Activated T-helper 17 cell treated with anti-CD3 and anti-CD28 coated beads, Interleukin-2, amount 50 U/mL, for 72 hours (primary cell): ENCODE data around the gene XIST. TPM values are rescaled to one million over a fixed set of nuclear protein-coding genes. Genes with fewer than 3 reads are reported as not detected.
"Not testable (repeated sequence)": the region's sequence is repeated elsewhere in the genome, so short reads cannot be mapped to it uniquely, and the experiment has no call there.

Experiments
- ATAC-seq: fragments of 150-1000 bp; cut with Tn5 transposase; replicated peaks from 2 replicates; pipeline ENCODE4 v1.10.0; 2021; ENCODE audit warnings: mild to moderate bottlenecking, moderate library complexity
- H3K27ac Mint-ChIP-seq: one replicate; pipeline ENCODE4 v1.8.0; 2022; ENCODE audit warnings: mixed read lengths
- H3K27me3 Mint-ChIP-seq: one replicate; pipeline ENCODE4 v1.8.0; 2022; ENCODE audit warnings: mixed read lengths
- H3K36me3 Mint-ChIP-seq: one replicate; pipeline ENCODE4 v1.8.0; 2022; ENCODE audit warnings: low read depth, mild to moderate bottlenecking, mixed read lengths
- H3K4me1 Mint-ChIP-seq: one replicate; pipeline ENCODE4 v1.8.0; 2022; ENCODE audit warnings: mixed read lengths
- H3K4me3 Mint-ChIP-seq: one replicate; pipeline ENCODE4 v1.8.0; 2022; ENCODE audit warnings: mild to moderate bottlenecking, mixed read lengths
- H3K9me3 Mint-ChIP-seq: one replicate; pipeline ENCODE4 v1.8.0; 2022; ENCODE audit warnings: mixed read lengths
- total RNA-seq, 2 donors: library from RNA; stranded (reverse); gene quantifications; one replicate each; pipeline ENCODE4 v1.2.3, GENCODE V29; 2022

XIST gene
- total RNA-seq, 2 donors from 2014 or later, result 0.11 TPM; not detected in 1

DNA sequence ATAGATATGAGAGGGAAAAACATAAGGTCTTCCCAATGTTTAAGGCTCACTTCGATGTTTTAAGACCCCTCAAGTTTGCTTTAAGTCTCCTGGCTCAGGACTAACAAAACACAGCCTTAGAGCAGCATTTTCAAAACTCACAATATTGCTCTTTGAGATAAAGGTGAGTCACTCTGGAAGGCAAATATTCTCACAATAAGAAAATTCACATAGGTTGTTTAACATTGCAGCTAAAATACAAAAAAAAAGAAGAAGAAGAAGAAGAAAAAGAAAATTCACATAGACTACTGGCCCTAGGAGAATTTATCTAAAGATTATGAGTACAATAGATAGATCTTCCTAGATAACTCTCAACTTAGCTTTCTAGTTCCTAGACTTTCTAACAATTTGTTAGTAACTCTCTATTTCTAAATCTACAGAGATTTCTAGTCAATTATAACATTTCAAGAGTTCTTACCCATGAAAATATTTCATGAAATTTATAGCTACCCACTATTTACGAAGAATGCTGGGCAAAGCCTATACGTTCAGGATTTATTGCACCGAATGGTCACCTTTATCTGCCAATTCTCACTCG, 22.5 kb downstream of the XIST start:
- no peak overlapping the region for H3K4me3 Mint-ChIP-seq
- ATAC-seq, result no peak
- no peaks in the 10 kb centered on the region for H3K36me3 Mint-ChIP-seq
- H3K27ac Mint-ChIP-seq, result no peak overlapping the region
- peaks cover 11% of the 10 kb centered on the region for H3K27me3 Mint-ChIP-seq
- H3K4me1 Mint-ChIP-seq, result no peaks in the 10 kb centered on the region
- no peaks in the 10 kb centered on the region for H3K9me3 Mint-ChIP-seq

DNA sequence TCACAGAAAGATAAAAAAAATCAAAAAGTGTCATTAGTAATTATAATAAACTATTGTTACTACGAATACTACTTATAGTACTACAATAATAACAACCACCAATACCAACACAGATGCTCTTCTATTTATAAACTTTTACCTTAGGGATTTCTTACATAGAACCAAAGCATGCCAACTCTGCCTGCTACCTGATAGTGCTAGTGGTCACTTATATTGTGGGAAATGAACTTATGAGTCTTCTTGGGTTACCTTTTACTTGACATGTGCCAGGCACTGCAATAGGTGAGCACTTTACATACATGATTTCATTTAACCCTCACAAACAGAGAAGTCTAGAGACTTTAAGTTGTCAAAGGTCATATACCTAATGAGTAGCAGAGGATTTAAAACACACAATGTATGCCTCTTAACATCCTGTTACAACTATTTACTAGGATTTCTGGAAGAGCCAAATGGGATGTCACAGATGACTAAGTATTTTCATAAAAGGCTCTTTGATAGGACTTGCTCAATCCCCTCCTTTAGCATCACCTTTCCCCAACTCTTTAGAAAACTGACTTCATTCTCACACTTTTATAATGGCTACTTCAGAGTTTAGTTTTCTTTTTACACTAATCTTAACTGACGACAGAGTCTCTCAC, 24.3 kb downstream of the XIST start:
- H3K36me3 Mint-ChIP-seq, result no peaks in the 10 kb centered on the region

DNA sequence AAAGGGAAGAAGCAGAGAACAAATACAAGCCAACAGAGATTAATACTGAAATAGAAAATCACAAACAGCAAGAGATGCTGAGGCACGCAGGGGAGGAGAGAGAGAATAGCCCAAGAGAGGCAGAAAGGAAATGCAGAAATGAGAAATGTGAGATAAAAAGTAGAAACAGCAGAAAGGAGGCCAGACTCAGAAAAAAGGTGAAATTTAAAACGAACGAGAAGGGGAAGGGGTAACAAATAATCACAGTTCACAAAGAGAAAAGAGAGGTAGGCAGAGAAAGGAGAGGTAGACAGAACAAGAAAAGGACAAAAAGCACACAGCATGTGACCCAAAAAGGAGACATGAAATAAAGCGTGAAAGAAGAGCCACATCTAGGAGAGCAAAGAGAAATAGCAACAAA, 25.1 kb downstream of the XIST start:
- H3K9me3 Mint-ChIP-seq, result no peaks in the 10 kb centered on the region
- no peak for ATAC-seq
- no peak overlapping the region for H3K27ac Mint-ChIP-seq
- no peak overlapping the region for H3K4me3 Mint-ChIP-seq
- no peaks in the 10 kb centered on the region for H3K36me3 Mint-ChIP-seq
- peaks cover 10% of the 10 kb centered on the region for H3K27me3 Mint-ChIP-seq
- no peaks in the 10 kb centered on the region for H3K4me1 Mint-ChIP-seq

More for the DNA sequence above, 24.3 kb downstream of the XIST start:
- H3K9me3 Mint-ChIP-seq, result no peaks in the 10 kb centered on the region
- H3K4me1 Mint-ChIP-seq, result no peaks in the 10 kb centered on the region
- no peak overlapping the region for H3K27ac Mint-ChIP-seq
- peaks cover 10% of the 10 kb centered on the region for H3K27me3 Mint-ChIP-seq
- ATAC-seq, result no peak
- no peak overlapping the region for H3K4me3 Mint-ChIP-seq

DNA sequence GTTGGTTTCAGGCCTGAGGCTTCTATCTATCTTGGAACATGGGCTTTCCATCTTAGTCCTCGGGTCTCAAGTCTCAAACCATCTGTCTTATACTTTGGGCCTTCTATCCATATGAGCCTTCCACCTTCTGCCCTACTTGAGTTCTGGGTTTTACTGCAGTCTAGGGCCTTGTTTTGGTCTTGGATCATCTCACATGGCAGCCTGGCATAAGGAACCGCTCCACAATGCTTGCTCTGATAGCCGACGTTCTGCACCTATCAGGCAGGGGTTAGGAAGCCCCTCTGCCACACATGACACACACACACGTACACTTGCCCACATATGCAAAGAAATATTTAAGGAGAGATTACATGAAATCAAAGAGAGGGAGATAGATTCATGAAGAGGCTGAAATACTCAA, 25.5 kb downstream of the XIST start:
- Mint-ChIP-seq H3K4me3 (no peak overlapping the region), H3K4me1 (no peaks in the 10 kb centered on the region), H3K9me3 (no peaks in the 10 kb centered on the region), H3K27ac (no peak overlapping the region), H3K36me3 (no peaks in the 10 kb centered on the region), H3K27me3 (peaks cover 10% of the 10 kb centered on the region)
- no peak for ATAC-seq

DNA sequence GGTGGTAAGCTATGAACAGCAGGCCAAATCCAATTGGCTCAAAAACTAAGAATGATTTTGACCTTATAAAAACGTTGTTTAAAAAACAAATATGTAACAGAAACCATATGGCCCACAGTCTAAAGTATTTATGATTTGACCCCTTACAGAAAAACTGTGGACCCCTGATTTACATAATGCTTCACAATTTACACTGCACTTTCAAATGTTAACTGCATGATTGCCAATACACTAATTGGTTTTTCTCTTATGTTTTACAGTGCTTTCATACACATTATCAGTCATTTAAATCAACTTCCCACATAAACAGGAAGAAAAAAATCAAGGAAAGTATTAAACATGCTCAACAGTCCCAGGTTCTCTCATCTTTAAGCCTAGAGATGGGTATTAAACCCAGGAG, 26.9 kb downstream of the XIST start:
- Mint-ChIP-seq H3K27ac (no peak overlapping the region), H3K4me1 (no peaks in the 10 kb centered on the region), H3K4me3 (no peak overlapping the region), H3K27me3 (peaks cover 3% of the 10 kb centered on the region), H3K36me3 (no peaks in the 10 kb centered on the region), H3K9me3 (no peaks in the 10 kb centered on the region)
- ATAC-seq, result no peak

DNA sequence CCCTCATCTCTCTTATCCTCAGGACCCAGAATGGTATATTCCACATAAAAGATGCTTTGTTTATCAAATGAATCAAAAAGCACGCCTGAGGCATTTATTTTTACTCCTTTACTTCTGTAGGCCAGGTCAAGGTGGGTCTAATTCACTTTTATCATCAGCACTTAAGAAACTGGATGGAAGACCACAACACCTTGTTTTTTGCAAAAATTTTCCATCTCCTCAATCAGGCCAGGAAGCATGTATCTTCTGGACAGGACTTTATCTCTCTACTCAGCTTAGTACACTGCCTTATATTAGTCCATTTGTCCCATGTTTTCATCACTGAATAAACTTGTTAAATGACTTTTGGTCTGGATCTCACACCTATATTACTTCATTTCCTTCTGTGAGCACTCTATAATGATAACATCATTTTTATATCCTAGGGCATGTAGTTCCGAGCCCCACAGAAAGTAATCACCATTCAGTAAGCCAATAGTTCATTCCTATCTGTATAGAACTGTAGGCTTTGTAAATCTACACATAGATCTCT, 29.0 kb downstream of the XIST start:
- H3K27ac Mint-ChIP-seq, result no peak overlapping the region
- peaks cover 6% of the 10 kb centered on the region for H3K27me3 Mint-ChIP-seq
- no peak for ATAC-seq
- H3K36me3 Mint-ChIP-seq, result no peaks in the 10 kb centered on the region
- H3K4me1 Mint-ChIP-seq, result no peaks in the 10 kb centered on the region
- no peaks in the 10 kb centered on the region for H3K9me3 Mint-ChIP-seq
- no peak overlapping the region for H3K4me3 Mint-ChIP-seq

DNA sequence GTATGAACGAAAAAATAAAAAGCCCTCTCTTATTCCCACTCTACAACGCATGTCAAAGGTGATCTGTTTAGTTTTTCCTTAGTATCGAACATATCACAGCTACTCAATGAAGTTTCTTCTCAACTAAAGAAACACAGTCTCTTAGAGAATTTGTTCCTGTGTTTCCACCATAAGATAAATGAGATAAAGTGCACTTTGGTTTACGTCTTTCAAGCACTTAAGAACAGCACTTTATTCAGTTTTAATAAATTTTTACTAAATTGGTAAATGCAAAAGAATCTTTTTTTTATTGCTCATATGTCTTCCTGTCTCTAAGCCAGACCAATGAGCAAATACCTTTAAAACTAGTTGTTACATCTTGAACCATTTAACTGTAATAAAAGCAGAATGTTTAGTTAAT, 29.7 kb downstream of the XIST start:
- H3K4me1 Mint-ChIP-seq, result no peaks in the 10 kb centered on the region
- no peaks in the 10 kb centered on the region for H3K9me3 Mint-ChIP-seq
- H3K4me3 Mint-ChIP-seq, result no peak overlapping the region
- no peaks in the 10 kb centered on the region for H3K36me3 Mint-ChIP-seq
- H3K27me3 Mint-ChIP-seq, result peaks cover 6% of the 10 kb centered on the region
- H3K27ac Mint-ChIP-seq, result no peak overlapping the region
- no peak for ATAC-seq

DNA sequence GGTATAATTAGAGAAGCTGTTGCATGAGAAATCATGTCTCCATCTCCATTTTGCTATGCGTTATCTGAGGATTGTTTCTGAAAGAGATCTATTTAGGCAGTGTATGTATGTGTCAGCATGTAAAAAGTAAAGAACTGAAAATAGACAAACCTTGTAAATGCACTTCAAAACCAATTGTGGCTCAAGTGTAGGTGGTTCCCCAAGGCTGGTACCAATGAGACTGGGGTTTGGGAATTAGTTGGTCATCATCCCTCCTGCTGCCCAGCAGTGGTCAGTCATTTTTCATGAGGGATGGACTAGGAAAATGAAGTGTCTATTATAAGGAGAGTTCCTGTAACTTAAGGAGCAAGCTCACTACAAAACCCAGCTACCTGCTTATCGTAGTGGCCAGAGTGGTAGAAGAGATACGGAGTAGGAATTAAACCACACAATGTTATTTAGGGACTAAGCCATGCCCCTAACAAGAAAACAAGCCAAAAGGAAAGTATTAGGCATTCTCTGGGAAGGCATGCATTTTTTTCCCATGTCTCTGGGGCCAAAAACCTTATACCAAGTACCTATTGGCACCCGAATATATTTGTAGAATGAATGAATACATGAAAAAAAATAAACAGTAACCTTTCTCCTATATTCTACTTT, 30.5 kb downstream of the XIST start:
- ATAC-seq, result no peak
- no peaks in the 10 kb centered on the region for H3K9me3 Mint-ChIP-seq
- no peak overlapping the region for H3K27ac Mint-ChIP-seq
- peaks cover 4% of the 10 kb centered on the region for H3K27me3 Mint-ChIP-seq
- no peak overlapping the region for H3K4me3 Mint-ChIP-seq
- no peaks in the 10 kb centered on the region for H3K36me3 Mint-ChIP-seq
- no peaks in the 10 kb centered on the region for H3K4me1 Mint-ChIP-seq

DNA sequence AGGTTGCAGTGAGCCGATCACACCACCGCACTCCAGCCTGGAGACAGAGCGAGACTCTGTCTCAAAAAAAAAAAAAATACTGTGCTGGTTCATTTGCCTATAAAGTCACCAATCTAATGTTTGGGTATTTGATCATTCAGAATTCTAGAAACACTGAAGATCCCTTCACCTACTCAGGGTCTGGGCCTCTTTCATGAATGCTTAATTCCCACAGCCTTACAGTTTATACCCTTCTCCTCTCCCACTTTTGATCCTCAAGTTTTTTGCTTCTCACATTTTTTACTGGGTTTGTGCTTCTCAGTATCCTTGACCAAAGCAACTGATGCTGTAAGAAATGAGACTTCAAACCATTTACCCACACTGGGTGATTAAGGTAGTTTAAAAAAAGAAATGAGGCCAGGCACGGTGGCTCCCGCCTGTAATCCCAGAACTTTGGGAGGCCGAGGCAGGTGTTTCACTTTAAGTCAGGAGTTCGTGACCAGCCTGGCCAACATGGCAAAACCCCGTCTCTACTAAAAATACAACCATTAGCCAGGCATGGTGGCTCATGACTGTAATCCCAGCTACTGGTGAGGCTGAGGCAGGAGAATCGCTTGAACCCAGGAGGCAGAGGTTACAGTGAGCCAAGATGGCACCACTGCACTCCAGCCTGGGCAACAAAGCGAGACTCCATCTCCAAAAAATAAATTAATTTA, 32.5 kb downstream of the XIST start:
- ATAC-seq, H3K27ac Mint-ChIP-seq, H3K9me3 Mint-ChIP-seq, H3K4me1 Mint-ChIP-seq, H3K36me3 Mint-ChIP-seq, H3K27me3 Mint-ChIP-seq, H3K4me3 Mint-ChIP-seq: not testable (repeated sequence)

DNA sequence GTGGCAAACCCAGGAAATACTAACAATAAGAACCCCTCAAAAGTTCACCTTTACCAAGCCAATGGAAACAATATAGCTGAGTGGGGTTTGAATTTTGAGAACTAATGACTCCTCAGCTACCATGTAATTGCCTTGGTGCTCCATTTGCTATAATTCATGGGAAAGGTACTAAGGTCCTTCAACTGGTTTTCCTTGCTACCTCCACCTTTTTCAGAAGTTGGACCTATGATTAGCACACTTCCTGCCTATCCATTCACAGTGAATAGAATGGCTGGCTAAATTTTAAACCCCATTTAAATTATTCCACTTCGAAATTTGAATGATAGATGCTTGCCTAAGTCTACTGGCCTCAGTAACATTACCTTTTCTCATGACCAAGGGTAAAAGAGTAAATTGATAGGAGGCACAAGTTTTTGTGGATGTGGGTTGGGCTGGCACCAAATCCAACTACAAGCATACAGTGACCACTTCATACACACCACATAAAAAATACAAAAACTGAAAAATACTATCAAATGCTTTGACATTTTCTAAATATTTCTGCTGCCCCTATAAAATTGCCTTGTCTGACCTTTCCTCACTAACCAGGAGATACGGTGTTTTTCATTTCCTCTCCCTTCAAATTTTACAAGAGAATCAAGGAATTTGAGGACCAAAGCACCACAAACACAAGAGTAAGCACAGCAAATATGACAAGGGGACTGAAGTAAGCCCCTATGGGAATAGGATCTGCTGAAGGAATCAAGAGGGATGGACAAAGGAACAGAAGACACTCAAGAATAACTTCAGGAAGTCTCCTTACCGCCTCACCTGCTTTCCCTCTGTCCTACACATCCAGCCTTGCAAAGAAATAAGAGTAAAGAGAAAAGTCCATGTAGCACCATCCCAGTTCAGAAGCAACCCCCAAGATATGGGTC, 34.1 kb downstream of the XIST start:
- no peak for ATAC-seq
- no peaks in the 10 kb centered on the region for H3K9me3 Mint-ChIP-seq
- H3K4me1 Mint-ChIP-seq, result no peaks in the 10 kb centered on the region
- no peaks in the 10 kb centered on the region for H3K36me3 Mint-ChIP-seq
- no peak overlapping the region for H3K27ac Mint-ChIP-seq
- H3K4me3 Mint-ChIP-seq, result no peak overlapping the region
- peaks cover 3% of the 10 kb centered on the region for H3K27me3 Mint-ChIP-seq

DNA sequence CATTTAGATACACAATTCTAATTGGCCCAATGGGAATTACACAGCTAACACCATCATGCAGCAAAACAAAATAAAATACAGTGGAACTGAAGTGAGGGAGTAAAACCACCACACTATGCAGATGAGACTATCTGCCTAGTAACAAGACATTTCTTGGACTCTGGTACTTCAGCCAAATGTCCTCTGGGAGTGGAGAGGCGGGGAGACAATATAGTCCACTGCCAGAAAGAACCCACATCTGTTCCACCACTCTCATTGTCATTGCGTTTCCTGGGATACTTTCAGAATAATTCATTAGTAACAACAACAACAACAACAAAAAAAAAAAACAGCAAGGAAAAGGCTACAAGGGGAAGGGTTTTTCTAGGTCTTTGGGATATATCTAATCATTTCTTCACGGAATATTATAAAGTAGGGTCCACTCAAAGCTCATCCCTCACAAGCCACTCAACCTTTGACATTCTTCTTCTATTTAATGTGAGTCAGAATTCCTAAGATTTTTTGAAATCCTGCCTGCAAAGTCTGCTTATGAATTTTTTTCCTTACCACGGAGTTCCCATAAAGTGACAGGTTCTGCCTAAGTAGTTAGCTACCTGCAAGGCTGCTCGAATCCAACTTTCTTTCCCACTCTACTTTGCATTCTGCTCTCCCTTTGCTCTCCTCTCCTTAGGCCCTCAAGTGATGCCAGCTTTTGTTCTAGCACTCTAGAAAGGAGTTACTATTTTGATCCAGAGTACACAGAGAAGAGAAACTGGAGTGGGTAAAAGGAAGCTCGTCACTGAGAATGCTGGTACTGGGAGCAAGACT, 34.9 kb downstream of the XIST start:
- Mint-ChIP-seq H3K27ac (no peak overlapping the region), H3K4me3 (no peak overlapping the region), H3K27me3 (peaks cover 3% of the 10 kb centered on the region), H3K9me3 (no peaks in the 10 kb centered on the region), H3K36me3 (no peaks in the 10 kb centered on the region), H3K4me1 (no peaks in the 10 kb centered on the region)
- no peak for ATAC-seq

DNA sequence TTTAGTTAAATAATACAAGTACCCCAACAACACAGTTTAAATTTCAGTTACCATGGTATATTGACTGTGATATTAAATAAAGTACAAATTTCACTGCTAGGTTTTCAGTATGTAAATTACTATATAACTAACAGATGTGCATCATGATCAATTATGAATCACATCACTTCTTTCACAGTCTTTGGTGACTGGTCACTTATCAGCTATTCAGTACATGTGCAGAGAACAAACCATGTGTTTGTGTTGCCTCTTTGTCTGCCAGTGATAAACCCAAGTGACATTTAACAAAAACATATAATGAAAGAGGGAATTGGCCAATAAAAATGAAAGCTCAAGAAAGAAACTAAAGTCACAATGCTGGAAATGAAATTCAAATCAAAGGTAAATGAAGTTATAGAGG, 40.3 kb downstream of the XIST start:
- no peaks in the 10 kb centered on the region for H3K36me3 Mint-ChIP-seq
- no peak overlapping the region for H3K4me3 Mint-ChIP-seq
- no peak overlapping the region for H3K27ac Mint-ChIP-seq
- no peaks in the 10 kb centered on the region for H3K9me3 Mint-ChIP-seq
- no peaks in the 10 kb centered on the region for H3K27me3 Mint-ChIP-seq
- ATAC-seq, result no peak
- H3K4me1 Mint-ChIP-seq, result no peaks in the 10 kb centered on the region

DNA sequence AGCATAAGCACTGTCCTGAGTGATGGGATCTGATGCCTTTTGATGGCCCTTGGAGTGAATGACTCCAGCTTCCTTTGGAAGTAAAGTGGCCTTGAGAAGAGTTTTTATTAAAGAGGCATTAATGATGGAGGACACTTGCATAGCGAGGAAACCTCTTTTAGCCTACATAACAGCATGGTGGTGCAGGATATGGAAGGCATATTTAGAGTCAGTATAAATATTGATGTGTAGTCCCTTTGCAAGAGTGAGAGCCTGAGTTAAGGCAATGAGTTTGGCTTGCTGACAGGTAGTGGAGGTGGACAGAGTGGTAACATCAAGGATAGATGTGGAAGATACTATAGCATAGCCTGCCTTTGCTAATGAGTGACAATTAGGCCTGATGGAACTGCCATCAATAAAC, 48.4 kb downstream of the XIST start:
- H3K27me3 Mint-ChIP-seq, H3K36me3 Mint-ChIP-seq: not testable (repeated sequence)

More for the DNA sequence above, 48.4 kb downstream of the XIST start:
- not testable (repeated sequence) for H3K27ac Mint-ChIP-seq, H3K4me1 Mint-ChIP-seq, H3K9me3 Mint-ChIP-seq, ATAC-seq, H3K4me3 Mint-ChIP-seq
